SK-N-SH (cell line): ENCODE results near the gene SLC15A1. TPM values are rescaled to one million over a fixed set of nuclear protein-coding genes. Genes with fewer than 3 reads are reported as not detected.

Experiments
- CTCF ChIA-PET: fragments of 300-600, 350-600 bp; formaldehyde crosslinking; extraction: SDS; loops from one replicate; lab custom pipeline; 2021; lab: Yijun Ruan, JAX
- POLR2A ChIA-PET: fragments of 350-600 bp; sonication (Branson Sonifier 250); formaldehyde crosslinking; extraction: SDS; loops from one replicate; lab custom pipeline; 2020; ENCODE audit warnings: antibody characterized with exemption, inconsistent platforms; lab: Yijun Ruan, JAX
- DNase-seq: peaks from one replicate; pipeline ENCODE4 v3.0.0; 2012
- H2AFZ ChIP-seq: fragments of 200-600 bp; sonication (generic); 2 replicates; pipeline ENCODE4 v1.8.1; 2016; ENCODE audit warnings: antibody characterized with exemption, mild to moderate bottlenecking, low read depth
- H3F3A ChIP-seq: fragments of 200-600 bp; sonication (generic); replicated peaks from 2 replicates; pipeline ENCODE3; 2016; ENCODE audit warnings: antibody characterized with exemption, mild to moderate bottlenecking; ENCODE audit not compliant: insufficient read depth
- H3K27ac ChIP-seq, 2 experiments: fragments of 200-500 bp in 1 of 2; fragments of 200-600 bp in 1 of 2; sonication (Bioruptor generic) in 1 of 2; sonication (generic), shearing (Covaris generic) in 1 of 2; 2 replicates each; pipeline versions ENCODE4 v1.5.1 to v1.6.1; 2014 to 2016; ENCODE audit warnings: low read depth in 2 of 2, inconsistent platforms in 1 of 2, low read length in 1 of 2, mild to moderate bottlenecking in 1 of 2, mixed read lengths in 1 of 2
- H3K27me3 ChIP-seq: fragments of 200-600 bp; sonication (generic), shearing (Covaris generic); 2 replicates; pipeline ENCODE4 v1.6.1; 2016; ENCODE audit warnings: mixed run types; ENCODE audit not compliant: insufficient read depth
- H3K36me3 ChIP-seq, 2 experiments: fragments of 200-500 bp in 1 of 2; fragments of 200-600 bp in 1 of 2; sonication (Bioruptor generic) in 1 of 2; sonication (generic) in 1 of 2; replicated peaks in 1 of 2; 2 replicates each; pipeline versions ENCODE3 to v1.5.1; 2014 to 2016; ENCODE audit warnings: low read length in 1 of 2, mild to moderate bottlenecking in 1 of 2; ENCODE audit not compliant: insufficient read depth in 2 of 2, control insufficient read depth in 1 of 2
- H3K4me1 ChIP-seq, 2 experiments: fragments of 200-500 bp in 1 of 2; fragments of 200-600 bp in 1 of 2; sonication (Bioruptor generic) in 1 of 2; sonication (generic), shearing (Covaris generic) in 1 of 2; 2 replicates each; pipeline versions ENCODE4 v1.5.1 to v1.6.1; 2014 to 2016; ENCODE audit warnings: low read depth in 1 of 2, low read length in 1 of 2, mixed run types in 1 of 2; ENCODE audit not compliant: insufficient read depth in 2 of 2, control insufficient read depth in 1 of 2
- H3K4me2 ChIP-seq: fragments of 200-600 bp; sonication (generic), shearing (Covaris generic); 2 replicates; pipeline ENCODE4 v1.6.1; 2017; ENCODE audit warnings: mixed run types
- H3K4me3 ChIP-seq, 2 experiments: fragments of 200-500 bp in 1 of 2; fragments of 200-600 bp in 1 of 2; sonication (Bioruptor generic) in 1 of 2; sonication (generic), shearing (Covaris generic) in 1 of 2; 2 replicates each; pipeline versions ENCODE4 v1.5.1 to v1.8.1; 2014 to 2016; ENCODE audit warnings: low read depth in 2 of 2, inconsistent platforms in 1 of 2, low read length in 1 of 2, mild to moderate bottlenecking in 1 of 2, mixed read lengths in 1 of 2, moderate library complexity in 1 of 2
- H3K79me2 ChIP-seq: fragments of 200-600 bp; sonication (generic); 2 replicates; pipeline ENCODE4 v1.8.1; 2017; ENCODE audit warnings: mild to moderate bottlenecking; ENCODE audit not compliant: insufficient read depth
- H3K9ac ChIP-seq: fragments of 200-600 bp; sonication (generic); 2 replicates; pipeline ENCODE4 v1.6.1; 2017; ENCODE audit warnings: mixed run types
- H3K9me2 ChIP-seq: fragments of 200-600 bp; sonication (generic); 2 replicates; pipeline ENCODE4 v1.6.1; 2017; ENCODE audit warnings: mixed run types
- H3K9me3 ChIP-seq: fragments of 200-600 bp; sonication (generic); 2 replicates; pipeline ENCODE4 v1.6.1; 2017; ENCODE audit warnings: mixed run types, mild to moderate bottlenecking, moderate library complexity
- H4K20me1 ChIP-seq: fragments of 200-600 bp; sonication (generic); 2 replicates; pipeline ENCODE4 v1.6.1; 2017; ENCODE audit warnings: mild to moderate bottlenecking, mixed run types; ENCODE audit not compliant: insufficient read depth
- EP300 ChIP-seq, 2 experiments: IDR thresholded peaks; 2 replicates each; pipeline versions ENCODE4 v1.4.0 to v1.6.1; 2012; ENCODE audit warnings: borderline replicate concordance in 1 of 2, low read depth in 1 of 2, low read length in 1 of 2
- FOSL2 ChIP-seq: IDR thresholded peaks from 2 replicates; pipeline ENCODE4 v1.4.0; 2012; ENCODE audit warnings: low read depth, mild to moderate bottlenecking, moderate library complexity, borderline replicate concordance
- GATA2 ChIP-seq: sonication (generic); formaldehyde crosslinking; IDR thresholded peaks from 2 replicates; pipeline ENCODE4 v1.5.0; 2020; ENCODE audit warnings: mild to moderate bottlenecking, missing genetic modification reagents
- MEF2A ChIP-seq: IDR thresholded peaks from 2 replicates; pipeline ENCODE4 v1.4.0; 2012; ENCODE audit warnings: low read depth, borderline replicate concordance
- MXI1 ChIP-seq: IDR thresholded peaks from 2 replicates; pipeline ENCODE4 v1.6.1; 2012; ENCODE audit warnings: mild to moderate bottlenecking, low read depth, low read length, improper control_type of control experiment
- NFIC ChIP-seq: IDR thresholded peaks from 2 replicates; pipeline ENCODE4 v1.4.0; 2012; ENCODE audit warnings: borderline replicate concordance
- NRF1 ChIP-seq: IDR thresholded peaks from 2 replicates; pipeline ENCODE4 v1.6.1; 2012; ENCODE audit warnings: low read depth, mild to moderate bottlenecking, low read length
- POLR2AphosphoS5 ChIP-seq: IDR thresholded peaks from 2 replicates; pipeline ENCODE4 v1.6.1; 2012; ENCODE audit warnings: low read depth, low read length
- RAD21 ChIP-seq: IDR thresholded peaks from 2 replicates; pipeline ENCODE4 v1.6.1; 2012; ENCODE audit warnings: mild to moderate bottlenecking, low read length
- RCOR1 ChIP-seq: fragments of 150-350 bp; IDR thresholded peaks from 2 replicates; pipeline ENCODE4 v1.6.1; 2017; ENCODE audit warnings: antibody characterized with exemption, low read length
- RFX5 ChIP-seq: IDR thresholded peaks from 2 replicates; pipeline ENCODE4 v1.6.1; 2012; ENCODE audit warnings: mild to moderate bottlenecking, improper control_type of control experiment, low read length
- RXRA ChIP-seq: IDR thresholded peaks from 2 replicates; pipeline ENCODE4 v1.4.0; 2012; ENCODE audit warnings: low read depth, mild to moderate bottlenecking, borderline replicate concordance
- TCF12 ChIP-seq: IDR thresholded peaks from 2 replicates; pipeline ENCODE4 v1.4.0; 2012
- TEAD4 ChIP-seq: IDR thresholded peaks from 2 replicates; pipeline ENCODE4 v1.4.0; 2012; ENCODE audit warnings: mild to moderate bottlenecking, borderline replicate concordance; ENCODE audit not compliant: insufficient read depth
- USF1 ChIP-seq: IDR thresholded peaks from 2 replicates; pipeline ENCODE4 v1.4.0; 2012; ENCODE audit warnings: low read depth, borderline replicate concordance
- USF2 ChIP-seq: fragments of 150-350 bp; IDR thresholded peaks from 2 replicates; pipeline ENCODE4 v1.6.1; 2017; ENCODE audit warnings: antibody characterized with exemption, low read length, low read depth, borderline replicate concordance
- YY1 ChIP-seq: IDR thresholded peaks from 2 replicates; pipeline ENCODE4 v1.4.0; 2012; ENCODE audit warnings: low read depth, mild to moderate bottlenecking
- WGBS: methylation state at CpG from one replicate; pipeline ENCODE4 v1.1.6; 2017; ENCODE audit warnings: low lambda C conversion rate; 5-methylcytosine and 5-hydroxymethylcytosine counted together
- polyA plus RNA-seq, 3 experiments: library from polyadenylated mRNA; depleted of rRNA; stranded (reverse); fragments of >200 nt; gene quantifications; 2 replicates each; pipeline ENCODE4 v1.2.3, GENCODE V29; 2012
- TF ChIP-seq, protein P1 (sequence below): IDR thresholded peaks from 2 replicates; pipeline ENCODE4 v1.4.0; 2012; ENCODE audit warnings: low read depth
- TF ChIP-seq, protein P2 (sequence below): IDR thresholded peaks from 2 replicates; pipeline ENCODE4 v1.4.0; 2012; ENCODE audit warnings: low read depth, borderline replicate concordance
- TF ChIP-seq, protein P3 (sequence below): IDR thresholded peaks from 2 replicates; pipeline ENCODE4 v1.6.1; 2012; ENCODE audit warnings: mild to moderate bottlenecking, low read depth, low read length, moderate library complexity

The SLC15A1 gene
- polyA plus RNA-seq, 1 of the 3 experiments (the other 2 are of a cell fraction), result not detected

GRCh38 chr13:98792321-98792720 is 39.8 kb upstream of the SLC15A1 start:
- Histone ChIP-seq H3F3A (no peaks in the 10 kb centered on the region), H3K79me2 (no peaks in the 10 kb centered on the region), H3K9me2 (no peaks in the 10 kb centered on the region), H3K9me3 (no peaks in the 10 kb centered on the region), H3K4me2 (no peak overlapping the region), H2AFZ (no peak overlapping the region), H3K36me3 (peaks cover 0 to 13% of the 10 kb centered on the region in 2 experiments), H3K4me1 (peaks cover 0 to 7% of the 10 kb centered on the region in 2 experiments; a peak in 1 of 4 replicates), H4K20me1 (no peaks in the 10 kb centered on the region), H3K27me3 (no peaks in the 10 kb centered on the region), H3K9ac (no peak overlapping the region), H3K27ac (no peak overlapping the region), H3K4me3 (no peak overlapping the region)
- WGBS, result 86% methylated on average over 9 of the region's 9 CpGs
- DNase-seq, result no peak
- ChIA-PET CTCF (interaction anchor here (1.0 kb wide), 1 partner anchor 50 kb away, joined by 3 read pairs; no protein-coding TSS in a partner anchor), POLR2A (interaction anchor here (0.5 kb wide), 1 partner anchor 910 kb away, joined by 3 read pairs; no protein-coding TSS in a partner anchor)
- TF ChIP-seq POLR2AphosphoS5, result no peak
- TF ChIP-seq TCF12, result no peak
- no peak for TF ChIP-seq RCOR1
- TF ChIP-seq, protein P1, sequence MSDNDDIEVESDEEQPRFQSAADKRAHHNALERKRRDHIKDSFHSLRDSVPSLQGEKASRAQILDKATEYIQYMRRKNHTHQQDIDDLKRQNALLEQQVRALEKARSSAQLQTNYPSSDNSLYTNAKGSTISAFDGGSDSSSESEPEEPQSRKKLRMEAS, result no peak
- no peak for TF ChIP-seq YY1
- TF ChIP-seq, protein P2, sequence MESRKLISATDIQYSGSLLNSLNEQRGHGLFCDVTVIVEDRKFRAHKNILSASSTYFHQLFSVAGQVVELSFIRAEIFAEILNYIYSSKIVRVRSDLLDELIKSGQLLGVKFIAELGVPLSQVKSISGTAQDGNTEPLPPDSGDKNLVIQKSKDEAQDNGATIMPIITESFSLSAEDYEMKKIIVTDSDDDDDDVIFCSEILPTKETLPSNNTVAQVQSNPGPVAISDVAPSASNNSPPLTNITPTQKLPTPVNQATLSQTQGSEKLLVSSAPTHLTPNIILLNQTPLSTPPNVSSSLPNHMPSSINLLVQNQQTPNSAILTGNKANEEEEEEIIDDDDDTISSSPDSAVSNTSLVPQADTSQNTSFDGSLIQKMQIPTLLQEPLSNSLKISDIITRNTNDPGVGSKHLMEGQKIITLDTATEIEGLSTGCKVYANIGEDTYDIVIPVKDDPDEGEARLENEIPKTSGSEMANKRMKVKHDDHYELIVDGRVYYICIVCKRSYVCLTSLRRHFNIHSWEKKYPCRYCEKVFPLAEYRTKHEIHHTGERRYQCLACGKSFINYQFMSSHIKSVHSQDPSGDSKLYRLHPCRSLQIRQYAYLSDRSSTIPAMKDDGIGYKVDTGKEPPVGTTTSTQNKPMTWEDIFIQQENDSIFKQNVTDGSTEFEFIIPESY, result no peak
- no peak for TF ChIP-seq MEF2A
- no peak for TF ChIP-seq FOSL2
- TF ChIP-seq MXI1, result no peak
- no peak for TF ChIP-seq RAD21
- TF ChIP-seq TEAD4, result no peak
- TF ChIP-seq USF2, result no peak
- TF ChIP-seq RFX5, result no peak

DNA sequence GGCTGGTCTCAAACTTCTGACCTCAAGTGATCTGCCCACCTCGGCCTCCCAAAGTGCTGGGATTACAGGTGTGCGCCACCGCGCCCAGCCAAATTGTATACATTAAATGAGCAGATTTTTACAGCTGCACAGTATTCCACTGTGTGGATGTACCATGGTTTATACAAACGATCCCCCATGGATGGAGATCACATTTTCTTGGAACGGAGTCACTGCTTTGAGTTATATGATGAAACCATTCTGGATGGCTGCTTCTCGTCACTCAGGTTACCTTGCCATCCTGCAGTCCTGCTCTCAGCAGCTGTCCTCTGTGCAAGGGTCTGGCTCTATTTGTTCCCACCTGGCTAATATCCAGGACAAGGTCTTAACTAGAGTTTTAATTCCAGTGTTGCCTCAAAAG is 39.1 kb upstream of the SLC15A1 start:
- DNase-seq, result no peak
- H3K4me1 ChIP-seq, result peaks cover 0 to 3% of the 10 kb centered on the region in 2 experiments; a peak in 1 of 4 replicates
- no peaks in the 10 kb centered on the region for H3K79me2 ChIP-seq
- ChIA-PET CTCF (no interaction called here), POLR2A (no interaction called here)
- H3K9me3 ChIP-seq, result no peaks in the 10 kb centered on the region
- TF ChIP-seq, protein P3, sequence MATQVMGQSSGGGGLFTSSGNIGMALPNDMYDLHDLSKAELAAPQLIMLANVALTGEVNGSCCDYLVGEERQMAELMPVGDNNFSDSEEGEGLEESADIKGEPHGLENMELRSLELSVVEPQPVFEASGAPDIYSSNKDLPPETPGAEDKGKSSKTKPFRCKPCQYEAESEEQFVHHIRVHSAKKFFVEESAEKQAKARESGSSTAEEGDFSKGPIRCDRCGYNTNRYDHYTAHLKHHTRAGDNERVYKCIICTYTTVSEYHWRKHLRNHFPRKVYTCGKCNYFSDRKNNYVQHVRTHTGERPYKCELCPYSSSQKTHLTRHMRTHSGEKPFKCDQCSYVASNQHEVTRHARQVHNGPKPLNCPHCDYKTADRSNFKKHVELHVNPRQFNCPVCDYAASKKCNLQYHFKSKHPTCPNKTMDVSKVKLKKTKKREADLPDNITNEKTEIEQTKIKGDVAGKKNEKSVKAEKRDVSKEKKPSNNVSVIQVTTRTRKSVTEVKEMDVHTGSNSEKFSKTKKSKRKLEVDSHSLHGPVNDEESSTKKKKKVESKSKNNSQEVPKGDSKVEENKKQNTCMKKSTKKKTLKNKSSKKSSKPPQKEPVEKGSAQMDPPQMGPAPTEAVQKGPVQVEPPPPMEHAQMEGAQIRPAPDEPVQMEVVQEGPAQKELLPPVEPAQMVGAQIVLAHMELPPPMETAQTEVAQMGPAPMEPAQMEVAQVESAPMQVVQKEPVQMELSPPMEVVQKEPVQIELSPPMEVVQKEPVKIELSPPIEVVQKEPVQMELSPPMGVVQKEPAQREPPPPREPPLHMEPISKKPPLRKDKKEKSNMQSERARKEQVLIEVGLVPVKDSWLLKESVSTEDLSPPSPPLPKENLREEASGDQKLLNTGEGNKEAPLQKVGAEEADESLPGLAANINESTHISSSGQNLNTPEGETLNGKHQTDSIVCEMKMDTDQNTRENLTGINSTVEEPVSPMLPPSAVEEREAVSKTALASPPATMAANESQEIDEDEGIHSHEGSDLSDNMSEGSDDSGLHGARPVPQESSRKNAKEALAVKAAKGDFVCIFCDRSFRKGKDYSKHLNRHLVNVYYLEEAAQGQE, result no peak
- no peak for TF ChIP-seq RXRA
- TF ChIP-seq, protein P1, result no peak
- TF ChIP-seq FOSL2, result no peak
- TF ChIP-seq NRF1, result no peak
- TF ChIP-seq TCF12, result no peak
- no peak for TF ChIP-seq USF1
- TF ChIP-seq EP300 (IDR thresholded peaks at IDR 0.05; ENCODE audit: borderline replicate concordance in 1 of 2, low read depth in 1 of 2, low read length in 1 of 2), result no peak
- no peak for TF ChIP-seq GATA2 (CRISPR knock-in tag)
- TF ChIP-seq NFIC, result no peak
- H3K4me3 ChIP-seq, result no peak overlapping the region
- no peaks in the 10 kb centered on the region for H3K9me2 ChIP-seq
- H3K4me2 ChIP-seq, result no peak overlapping the region
- H3F3A ChIP-seq, result no peaks in the 10 kb centered on the region
- H3K9ac ChIP-seq, result no peak overlapping the region
- H3K36me3 ChIP-seq, result peaks cover 0 to 10% of the 10 kb centered on the region in 2 experiments
- no peaks in the 10 kb centered on the region for H3K27me3 ChIP-seq
- WGBS, result 78% methylated on average over 7 of the region's 7 CpGs
- H2AFZ ChIP-seq, result no peak overlapping the region
- H3K27ac ChIP-seq, result no peak overlapping the region
- no peaks in the 10 kb centered on the region for H4K20me1 ChIP-seq
